GM12875 (cell line): ENCODE results near the gene SOBP.
"Not testable (repeated sequence)": the region's sequence is repeated elsewhere in the genome, so short reads cannot be mapped to it uniquely, and the experiment has no call there.

Experiments
- H3K4me3 ChIP-seq: one replicate; pipeline ENCODE4 v1.5.1; 2011; ENCODE audit warnings: low read depth, low read length, control low read depth
- TF ChIP-seq, protein P1 (sequence below): IDR thresholded peaks from 2 replicates; pipeline ENCODE4 v1.5.1; 2011; ENCODE audit warnings: low read depth, mild to moderate bottlenecking, control low read depth, inconsistent platforms, low read length, moderate library complexity, borderline replicate concordance; ENCODE audit not compliant: insufficient read depth

The SOBP gene

GRCh38 chr6:107470364-107470763 is 19.6 kb upstream of the SOBP start:
- TF ChIP-seq, protein P1, sequence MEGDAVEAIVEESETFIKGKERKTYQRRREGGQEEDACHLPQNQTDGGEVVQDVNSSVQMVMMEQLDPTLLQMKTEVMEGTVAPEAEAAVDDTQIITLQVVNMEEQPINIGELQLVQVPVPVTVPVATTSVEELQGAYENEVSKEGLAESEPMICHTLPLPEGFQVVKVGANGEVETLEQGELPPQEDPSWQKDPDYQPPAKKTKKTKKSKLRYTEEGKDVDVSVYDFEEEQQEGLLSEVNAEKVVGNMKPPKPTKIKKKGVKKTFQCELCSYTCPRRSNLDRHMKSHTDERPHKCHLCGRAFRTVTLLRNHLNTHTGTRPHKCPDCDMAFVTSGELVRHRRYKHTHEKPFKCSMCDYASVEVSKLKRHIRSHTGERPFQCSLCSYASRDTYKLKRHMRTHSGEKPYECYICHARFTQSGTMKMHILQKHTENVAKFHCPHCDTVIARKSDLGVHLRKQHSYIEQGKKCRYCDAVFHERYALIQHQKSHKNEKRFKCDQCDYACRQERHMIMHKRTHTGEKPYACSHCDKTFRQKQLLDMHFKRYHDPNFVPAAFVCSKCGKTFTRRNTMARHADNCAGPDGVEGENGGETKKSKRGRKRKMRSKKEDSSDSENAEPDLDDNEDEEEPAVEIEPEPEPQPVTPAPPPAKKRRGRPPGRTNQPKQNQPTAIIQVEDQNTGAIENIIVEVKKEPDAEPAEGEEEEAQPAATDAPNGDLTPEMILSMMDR, result no peak
- H3K4me3 ChIP-seq, result no peak overlapping the region

DNA sequence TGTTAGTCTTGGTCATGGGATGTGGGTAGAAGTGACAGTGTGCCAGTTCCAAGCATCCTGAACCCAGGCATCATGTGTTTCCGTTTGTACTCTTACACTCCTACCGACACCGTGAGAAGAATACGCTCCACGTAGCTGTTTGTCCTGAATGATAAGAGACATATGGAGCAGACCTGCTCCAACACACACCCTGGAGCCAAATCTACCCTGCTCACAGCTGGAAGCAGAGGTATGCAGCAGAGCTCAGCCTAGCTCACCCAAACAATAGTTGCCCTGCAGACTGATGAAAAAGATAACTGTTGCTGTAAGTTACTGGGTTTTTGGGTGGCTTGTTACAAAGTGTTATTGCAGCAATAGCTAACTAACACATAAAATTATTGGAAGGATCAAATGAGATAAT is 16.3 kb upstream of the SOBP start:
- TF ChIP-seq, protein P1, result no peak
- H3K4me3 ChIP-seq, result no peak overlapping the region

DNA sequence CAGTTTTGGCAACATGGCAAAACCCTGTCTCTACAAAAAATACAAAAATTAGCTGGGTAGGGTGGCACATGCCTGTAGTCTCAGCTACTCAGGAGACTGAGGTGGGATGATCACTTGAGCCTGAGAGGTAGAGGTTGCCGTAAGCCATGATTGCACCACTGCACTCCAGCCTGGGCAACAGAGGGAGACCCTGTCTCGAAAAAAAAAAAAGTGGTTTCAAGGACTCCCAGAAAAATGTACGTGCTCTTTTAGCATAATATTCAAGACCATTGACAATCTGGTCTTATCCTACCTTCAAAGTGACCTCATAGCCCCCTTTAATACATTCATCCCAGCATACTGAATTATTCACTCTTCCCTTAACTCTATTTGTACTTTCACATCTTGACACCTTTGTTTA is 14.6 kb upstream of the SOBP start:
- H3K4me3 ChIP-seq, result not testable (repeated sequence)

DNA sequence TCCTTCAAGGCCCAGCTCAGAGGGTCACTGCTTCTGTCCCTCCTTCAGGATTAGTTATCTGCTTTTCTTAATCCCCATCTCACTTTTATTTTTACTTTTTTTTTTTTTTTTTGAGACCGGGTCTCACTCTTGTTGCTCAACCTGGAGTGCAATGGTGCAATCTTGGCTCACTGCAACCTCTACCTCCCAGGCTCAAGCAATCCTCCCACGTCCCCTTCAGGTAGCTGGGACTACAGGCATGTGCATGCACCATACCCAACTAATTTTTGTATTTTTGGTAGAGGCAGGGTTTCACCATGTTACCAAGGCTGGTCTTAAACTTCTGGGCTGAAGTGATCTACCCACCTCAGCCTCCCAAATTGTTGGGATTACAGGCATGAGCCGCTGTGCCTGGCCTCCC is 14.1 kb upstream of the SOBP start:
- H3K4me3 ChIP-seq, result not testable (repeated sequence)

DNA sequence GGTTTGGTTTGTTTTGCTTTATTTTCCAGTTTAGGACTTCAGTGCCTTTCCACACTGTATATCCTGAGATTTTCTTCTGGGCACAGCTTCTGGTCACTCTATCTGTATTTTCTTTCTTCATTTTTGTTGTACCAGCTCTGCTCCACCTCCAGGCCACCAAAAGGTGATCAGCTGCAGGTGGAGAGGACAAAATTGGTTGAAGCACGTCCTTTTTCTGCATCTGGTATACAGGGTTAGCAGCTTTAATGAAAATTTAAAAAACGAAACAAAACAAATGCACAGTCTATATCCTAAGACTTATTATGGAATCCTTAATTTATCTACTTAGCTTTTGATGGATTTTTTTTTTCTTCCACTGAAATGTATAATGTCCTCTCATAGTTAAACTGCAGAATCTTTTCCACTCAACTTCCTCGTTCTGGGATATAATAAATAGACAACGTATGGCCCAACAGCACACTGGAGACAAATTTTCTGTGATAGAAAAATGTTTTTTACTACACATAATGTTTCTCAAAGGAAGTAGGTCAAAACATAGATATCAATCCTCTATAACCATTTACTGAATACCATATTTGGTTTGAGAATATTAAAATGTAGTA is 10.7 kb upstream of the SOBP start:
- H3K4me3 ChIP-seq, result no peak overlapping the region
- TF ChIP-seq, protein P1, result no peak

DNA sequence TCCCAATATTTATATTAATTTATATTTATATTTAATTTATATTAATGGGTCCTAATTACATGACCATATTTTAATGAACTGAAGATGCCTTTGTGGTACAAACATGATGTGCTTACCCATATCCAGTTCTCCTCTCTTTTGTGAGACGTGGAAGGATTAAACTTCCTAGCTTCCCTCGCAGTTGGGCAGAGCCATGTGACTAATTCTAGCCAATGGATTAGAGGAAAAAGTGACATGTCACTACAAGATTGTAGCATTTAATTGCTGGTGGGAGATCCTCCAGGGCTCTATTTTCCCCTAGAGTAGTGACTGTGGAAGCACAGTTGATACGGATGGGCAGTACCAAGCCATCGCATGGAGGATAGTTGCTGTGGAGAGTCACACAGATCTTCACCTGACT is 4.8 kb upstream of the SOBP start:
- H3K4me3 ChIP-seq, result no peak overlapping the region
- TF ChIP-seq, protein P1, result no peak

DNA sequence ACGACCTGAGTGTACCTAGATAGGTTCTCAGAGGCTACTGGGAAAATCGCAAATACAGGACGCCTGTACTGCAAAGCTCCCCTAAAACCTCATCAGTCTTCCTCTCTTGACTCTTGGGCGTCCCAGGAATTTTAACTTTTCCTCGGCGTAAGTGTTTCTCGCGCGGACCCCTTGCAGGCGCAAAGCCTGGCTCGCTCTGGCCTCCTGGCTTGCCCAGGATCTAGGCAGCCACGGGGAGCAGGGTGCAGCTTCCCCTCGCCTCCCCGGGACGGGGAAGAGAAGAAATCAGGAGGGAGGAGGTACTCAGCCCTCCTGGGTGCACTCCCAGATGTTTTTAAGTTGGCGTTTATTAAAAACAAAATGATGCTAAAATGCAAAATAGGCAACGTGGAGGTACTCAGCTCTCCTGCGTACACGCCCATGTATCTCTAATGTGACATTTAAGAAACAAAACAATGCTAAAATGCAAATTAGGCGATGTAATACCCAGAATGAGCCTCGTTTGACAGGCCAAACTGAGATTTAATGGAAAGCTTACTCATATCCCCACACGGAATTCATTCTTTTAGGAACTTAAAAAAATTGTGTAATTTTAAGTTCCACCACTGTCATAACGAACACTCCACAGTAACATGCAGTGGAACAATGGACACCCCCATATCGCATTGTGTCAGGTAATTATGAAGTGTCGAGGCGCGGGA is 1.6 kb upstream of the SOBP start:
- H3K4me3 ChIP-seq, result peak overlapping the region; percentile 73
- TF ChIP-seq, protein P1, result no peak

DNA sequence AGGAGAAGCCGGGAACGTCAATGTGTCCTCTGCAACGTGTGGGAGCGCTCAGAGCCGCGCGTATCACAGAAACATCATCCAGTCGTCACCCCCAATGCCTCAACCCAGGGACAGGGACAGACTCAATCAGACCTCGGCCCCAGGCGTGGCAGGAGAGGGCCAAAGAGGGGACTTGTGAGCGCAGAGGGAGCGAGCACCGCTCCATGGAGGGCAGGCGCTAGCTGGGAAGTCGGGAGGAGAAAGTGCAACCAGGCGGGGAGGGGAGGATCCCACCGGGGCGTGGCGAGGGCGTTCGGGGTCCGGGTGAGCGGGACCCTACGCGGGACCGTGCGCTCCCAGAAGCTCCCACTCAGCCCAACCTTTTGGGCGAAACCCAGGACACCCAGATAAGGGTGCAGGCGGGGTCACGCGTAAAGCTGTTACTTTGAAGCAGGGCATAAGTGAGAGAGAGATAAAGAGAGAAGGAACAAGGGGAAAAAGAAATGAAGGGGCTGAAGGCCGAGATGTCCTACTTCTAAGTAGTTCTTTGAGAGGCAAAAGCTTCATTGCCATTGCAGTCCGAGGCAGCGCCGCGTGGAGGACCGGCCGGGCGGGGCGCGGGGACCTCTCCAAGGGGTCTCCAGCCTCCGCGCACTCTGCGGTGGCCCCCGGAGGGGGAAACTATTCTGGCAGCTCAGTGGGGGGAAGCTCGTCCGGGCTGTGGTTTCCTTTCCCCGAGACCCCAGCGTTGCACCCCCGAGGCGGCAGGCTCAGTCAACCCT is 862 bp upstream of the SOBP start:
- H3K4me3 ChIP-seq, result peak overlapping the region; percentile 73
- TF ChIP-seq, protein P1, result no peak
